GM10266 (cell line): ENCODE data around the gene CDK14.
A peak's percentile ranks its signal among the peaks of the same experiment; 100 is the strongest.
"Not testable (repeated sequence)": the region's sequence is repeated elsewhere in the genome, so short reads cannot be mapped to it uniquely, and the experiment has no call there.

ENCODE experiments used
- DNase-seq: peaks from one replicate; pipeline ENCODE4 v3.0.0; 2012; ENCODE audit errors: extremely low spot score
- CTCF ChIP-seq: IDR thresholded peaks from 2 replicates; pipeline ENCODE4 v1.5.1; 2012; ENCODE audit warnings: mild to moderate bottlenecking, low read depth; ENCODE audit not compliant: control insufficient read depth, insufficient read depth; ENCODE audit errors: missing control alignments

The CDK14 gene

GRCh38 chr7:90726120-90726519, 130.0 kb downstream of the CDK14 start:
- no peak for TF ChIP-seq CTCF
- DNase-seq, result no peak

- no peak for TF ChIP-seq CTCF
- no peak for DNase-seq
These were observed 130.5 kb downstream of the CDK14 start for GRCh38 chr7:90726623-90727022.

- DNase-seq, result no peak
- no peak for TF ChIP-seq CTCF
These were observed 131.3 kb downstream of the CDK14 start for GRCh38 chr7:90727412-90727811.

- no peak for TF ChIP-seq CTCF
- DNase-seq, result no peak
These were observed 132.4 kb downstream of the CDK14 start for GRCh38 chr7:90728568-90728967.

- DNase-seq, result not testable (repeated sequence)
These were observed 139.6 kb downstream of the CDK14 start for GRCh38 chr7:90735611-90736280.

- no peak for DNase-seq
- no peak for TF ChIP-seq CTCF
These were observed 140.2 kb downstream of the CDK14 start for GRCh38 chr7:90736316-90736715.

GRCh38 chr7:90736968-90737939, 141.1 kb downstream of the CDK14 start:
- TF ChIP-seq CTCF, result no peak
- DNase-seq, result peak; percentile 50
